HepG2 (cell line): ENCODE measurements around the gene CRIM1. TPM values are rescaled to one million over a fixed set of nuclear protein-coding genes. Genes with fewer than 3 reads are reported as not detected.

Source experiments
- ATAC-seq: fragments of 200-7000 bp; cut with Tn5 transposase; 3 replicates; pipeline ENCODE4 v1.9.1; 2020; ENCODE audit warnings: mild to moderate bottlenecking, moderate library complexity
- BruUV-seq: library from RNA; stranded (reverse); fragments of 400-500 nt; replicated peaks from 2 replicates; lab custom pipeline; 2021; lab: Mats Ljungman, UMichigan
- CTCF ChIA-PET: fragments of 300-600 bp; formaldehyde crosslinking; extraction: SDS; loops from one replicate; lab custom pipeline; 2021; ENCODE audit warnings: low total read pairs, inconsistent platforms, low intra/inter-chr PET ratio; lab: Yijun Ruan, JAX
- POLR2A ChIA-PET: fragments of 350-600 bp; sonication (Branson Sonifier 250); formaldehyde crosslinking; loops from one replicate; lab custom pipeline; 2020; ENCODE audit warnings: antibody characterized with exemption, inconsistent platforms; lab: Yijun Ruan, JAX
- DNase-seq: peaks from one replicate; pipeline ENCODE4 v3.0.0-alpha.2; 2015; ENCODE audit warnings: low spot score
- FAIRE-seq: peaks from 3 replicates; lab custom pipeline; 2011; peaks lifted over from hg19 to GRCh38; lab: Jason Lieb, UNC
- H2AFZ ChIP-seq: one replicate; pipeline ENCODE4 v1.6.1; 2011; ENCODE audit warnings: low read length, inconsistent platforms
- H3K27ac ChIP-seq: fragments of 300-600 bp; 3 replicates; pipeline ENCODE4 v1.8.0; 2011; ENCODE audit warnings: mixed run types, mild to moderate bottlenecking, mixed read lengths, low read length, inconsistent platforms; ENCODE audit not compliant: insufficient read depth; ENCODE audit errors: extremely low read length
- H3K27me3 ChIP-seq, 2 experiments: fragments of 200-600 bp in 1 of 2; 2 replicates in 1 of 2; 3 replicates in 1 of 2; pipeline versions ENCODE4 v1.6.0 to v1.8.0; 2011; ENCODE audit warnings: low read length in 2 of 2, mild to moderate bottlenecking in 2 of 2, moderate library complexity in 2 of 2, inconsistent platforms in 1 of 2; ENCODE audit not compliant: insufficient read depth in 2 of 2, control insufficient read depth in 1 of 2
- H3K36me3 ChIP-seq, 2 experiments: fragments of 200-600 bp in 1 of 2; replicated peaks in 1 of 2; 2 replicates in 1 of 2; 3 replicates in 1 of 2; pipeline versions ENCODE4 v1.5.1 to v1.8.0; 2011; ENCODE audit warnings: low read length in 2 of 2, inconsistent platforms in 1 of 2; ENCODE audit not compliant: insufficient read depth in 2 of 2, control insufficient read depth in 1 of 2
- H3K4me1 ChIP-seq: 2 replicates; pipeline ENCODE4 v1.5.1; 2012; ENCODE audit warnings: low read length, inconsistent platforms; ENCODE audit not compliant: insufficient read depth
- H3K4me2 ChIP-seq: 2 replicates; pipeline ENCODE4 v1.6.0; 2011; ENCODE audit warnings: low read depth, low read length, inconsistent platforms
- H3K4me3 ChIP-seq, 3 experiments: fragments of 200-600 bp in 1 of 3; sonication (generic), shearing (Covaris generic) in 1 of 3; replicated peaks in 1 of 3; 2 replicates each; pipeline ENCODE4 v1.5.1; 2011 to 2016; ENCODE audit warnings: low read length in 3 of 3, inconsistent platforms in 2 of 3, low read depth in 2 of 3, mild to moderate bottlenecking in 2 of 3, control low read depth in 1 of 3, mixed read lengths in 1 of 3; ENCODE audit not compliant: insufficient read depth in 1 of 3
- H3K79me2 ChIP-seq: one replicate; pipeline ENCODE4 v1.6.1; 2011; ENCODE audit warnings: low read length, inconsistent platforms; ENCODE audit not compliant: insufficient read depth
- H3K9ac ChIP-seq: 2 replicates; pipeline ENCODE4 v1.6.0; 2011; ENCODE audit warnings: mild to moderate bottlenecking, low read depth, low read length, inconsistent platforms; ENCODE audit not compliant: insufficient read depth
- H3K9me3 ChIP-seq: 2 replicates; pipeline ENCODE4 v1.5.1; 2012; ENCODE audit warnings: mild to moderate bottlenecking, low read length
- H4K20me1 ChIP-seq: 2 replicates; pipeline ENCODE4 v1.6.0; 2011; ENCODE audit warnings: inconsistent platforms, mild to moderate bottlenecking, low read length, moderate library complexity; ENCODE audit not compliant: insufficient read depth
- CREM ChIP-seq, 2 experiments: sonication (generic) in 1 of 2; formaldehyde crosslinking in 1 of 2; IDR thresholded peaks; 2 replicates each; pipeline versions ENCODE4 v1.4.0 to v1.6.1; 2016 to 2020; ENCODE audit warnings: antibody characterized with exemption in 1 of 2, mild to moderate bottlenecking in 1 of 2, missing genetic modification reagents in 1 of 2
- FOSL2 ChIP-seq: sonication (generic); formaldehyde crosslinking; IDR thresholded peaks from 2 replicates; pipeline ENCODE4 v1.4.0; 2020; ENCODE audit warnings: missing genetic modification reagents
- GZF1 ChIP-seq: sonication (generic); formaldehyde crosslinking; IDR thresholded peaks from 2 replicates; pipeline ENCODE4 v1.5.1; 2020; ENCODE audit warnings: mild to moderate bottlenecking, missing genetic modification reagents
- RXRB ChIP-seq: IDR thresholded peaks from 2 replicates; pipeline ENCODE4 v1.6.1; 2016; ENCODE audit warnings: borderline replicate concordance, missing genetic modification reagents, missing compliant biosample characterization
- ZNF263 ChIP-seq: sonication (generic); formaldehyde crosslinking; IDR thresholded peaks from 2 replicates; pipeline ENCODE4 v1.4.0; 2020; ENCODE audit warnings: missing genetic modification reagents
- ZNF773 ChIP-seq: sonication (generic); formaldehyde crosslinking; IDR thresholded peaks from 2 replicates; pipeline ENCODE4 v1.4.0; 2020; ENCODE audit warnings: missing genetic modification reagents, borderline replicate concordance
- WGBS: methylation state at CpG from one replicate; pipeline ENCODE4 v1.1.6; 2017; ENCODE audit warnings: low lambda C conversion rate; 5-methylcytosine and 5-hydroxymethylcytosine counted together
- in situ Hi-C: cut with HindIII; loops from 2 replicates; pipeline ENCODE4 v1.10.0; 2017; ENCODE audit warnings: low pct_unique_long_range_greater_than_20kb; ENCODE audit not compliant: extremely low pct_ligation_motif_present
- intact Hi-C: fragments of 100-400 bp; cut with micrococcal nuclease; formaldehyde crosslinking; loops from one replicate; pipeline ENCODE4 v1.10.0; 2022; ENCODE audit not compliant: unreplicated experiment
- polyA plus RNA-seq, 8 experiments: library from polyadenylated mRNA; depleted of rRNA in 3 of 8; stranded (reverse) in 7 of 8; unstranded in 1 of 8; fragments of >200 nt; fragmentation: Illumina TruSeq in 4 of 8; extraction: Trizol in 4 of 8; gene quantifications; 2 replicates each; pipeline versions ENCODE4 v1.2.1 to v1.2.3, GENCODE V29; 2011 to 2016; ENCODE audit warnings: low read depth in 4 of 8, missing spikeins in 1 of 8, mixed read lengths in 1 of 8; ENCODE audit not compliant: insufficient read depth in 1 of 8
- total RNA-seq, 5 experiments: library from RNA; depleted of rRNA; stranded (reverse); fragments of >200 nt; fragmentation: Illumina TruSeq; extraction: Trizol; gene quantifications; 2 replicates each; pipeline ENCODE4 v1.2.3, GENCODE V29; 2016; ENCODE audit warnings: low read depth in 1 of 5

Gene CRIM1
- total and polyA plus RNA-seq, 2 of the 13 experiments (the other 11 are each of a cell fraction or from before 2014, with no cell fraction given), result 39.1 to 69.9 TPM

DNA sequence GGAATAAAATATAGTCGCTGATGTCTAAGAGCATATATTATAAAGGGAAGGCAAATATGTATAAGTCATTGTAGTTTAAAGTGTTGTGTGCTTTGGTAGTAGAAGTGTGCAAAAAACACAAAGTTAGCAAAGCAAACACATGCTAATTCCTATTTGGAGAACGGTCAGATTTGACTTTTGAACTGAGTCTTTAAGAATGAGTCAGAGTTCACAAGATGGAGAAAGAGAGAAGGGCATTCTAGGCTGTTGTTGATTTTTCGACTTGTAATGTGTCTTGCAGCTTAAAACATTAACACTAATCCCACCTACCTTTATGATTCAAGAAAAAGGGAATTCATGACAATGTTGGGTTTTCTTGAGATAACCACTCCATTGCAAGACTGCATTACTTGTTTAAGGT, 98.1 kb downstream of the CRIM1 start (continued):
- TF ChIP-seq CREM (IDR thresholded peaks at IDR 0.05) (peak; percentile 33; the same call in 1 of the 2 replicates), CREM (CRISPR knock-in tag; IDR thresholded peaks at IDR 0.05) (no peak), RXRB (peak; percentile 23; the same call in 1 of the 2 replicates)

DNA sequence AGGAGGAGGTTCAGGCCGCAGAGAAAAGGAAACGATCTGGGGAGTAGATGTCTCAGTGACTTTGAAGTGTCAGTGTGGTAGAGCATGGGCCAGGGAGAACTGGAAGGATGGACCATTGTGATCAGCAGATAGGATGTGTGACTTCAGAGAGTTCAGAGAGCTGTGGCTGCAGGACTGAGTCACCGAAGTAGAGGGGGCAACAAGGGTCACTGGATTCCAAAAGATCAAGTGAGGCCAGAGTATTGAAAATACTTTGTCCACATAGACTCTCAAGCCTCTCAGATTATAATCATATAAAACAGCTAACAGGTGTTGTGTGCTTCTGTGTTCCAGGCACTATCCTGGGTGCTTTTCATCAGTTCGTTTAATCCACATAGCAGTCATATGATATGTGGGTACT, 99.4 kb downstream of the CRIM1 start:
- TF ChIP-seq FOSL2, result peak; percentile 59
- TF ChIP-seq GZF1 (CRISPR knock-in tag), result no peak
- peaks cover 70% of the 10 kb centered on the region for H3K4me1 ChIP-seq
- H3K9ac ChIP-seq, result no peak overlapping the region
- H3K4me3 ChIP-seq, result no peak overlapping the region
- CTCF ChIA-PET, result no interaction called here
- ATAC-seq, result no peak
- POLR2A ChIA-PET, result no interaction called here
- no TSS peak for BruUV-seq
- peaks cover 26 to 54% of the 10 kb centered on the region in 2 experiments for H3K36me3 ChIP-seq
- no peak overlapping the region for H2AFZ ChIP-seq
- intact Hi-C loops, result loop anchor here (5.0 kb wide), 1 partner anchor 207 kb away; no protein-coding TSS in a partner anchor
- H3K27ac ChIP-seq, result no peak overlapping the region
- H3K4me2 ChIP-seq, result no peak overlapping the region
- no peaks in the 10 kb centered on the region for H3K9me3 ChIP-seq
- no peak for DNase-seq
- H4K20me1 ChIP-seq, result peaks cover 16% of the 10 kb centered on the region
- H3K27me3 ChIP-seq, result no peaks in the 10 kb centered on the region
- peaks cover 7% of the 10 kb centered on the region for H3K79me2 ChIP-seq
- in situ Hi-C loops, result loop anchor here (5.0 kb wide), 1 partner anchor 98 kb away; the partner anchor contains the start of gene CRIM1
- no peak for FAIRE-seq
- 74% methylated on average over 4 of the region's 4 CpGs for WGBS

DNA sequence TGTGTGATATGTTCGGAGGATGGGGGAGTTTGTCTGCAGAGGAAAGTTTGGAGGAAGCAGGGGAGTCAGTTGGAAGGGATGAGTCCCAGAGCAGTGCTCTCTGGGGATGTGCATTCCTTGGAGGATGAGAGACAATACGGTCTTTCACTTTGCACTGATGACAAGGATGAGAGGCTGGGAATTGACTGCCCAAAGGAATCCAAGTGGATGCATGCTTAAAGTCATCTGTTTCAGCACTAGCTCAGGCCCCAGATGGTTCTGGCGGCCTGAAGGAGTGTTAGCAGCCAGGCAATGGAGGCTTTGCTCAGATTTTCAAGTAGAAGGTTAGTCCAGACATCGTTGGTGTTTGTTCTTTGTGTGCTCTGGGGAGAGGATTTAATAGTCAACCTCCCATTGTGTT, 100.2 kb downstream of the CRIM1 start:
- BruUV-seq, result no TSS peak
- Histone ChIP-seq H3K4me3 (no peak overlapping the region), H3K4me2 (no peak overlapping the region), H3K79me2 (peaks cover 7% of the 10 kb centered on the region), H3K9ac (no peak overlapping the region), H3K27me3 (no peaks in the 10 kb centered on the region), H3K4me1 (peaks cover 70% of the 10 kb centered on the region), H4K20me1 (peaks cover 19% of the 10 kb centered on the region), H3K9me3 (no peaks in the 10 kb centered on the region), H2AFZ (no peak overlapping the region), H3K36me3 (peaks cover 21 to 52% of the 10 kb centered on the region in 2 experiments), H3K27ac (no peak overlapping the region)
- DNase-seq (no peak), ATAC-seq (no peak), FAIRE-seq (no peak)
- ChIA-PET CTCF (no interaction called here), POLR2A (no interaction called here)
- in situ Hi-C loops, result loop anchor here (5.0 kb wide), 1 partner anchor 98 kb away; the partner anchor contains the start of gene CRIM1
- WGBS, result 83% methylated on average over 4 of the region's 4 CpGs
- intact Hi-C loops, result loop anchor here (5.0 kb wide), 1 partner anchor 207 kb away; no protein-coding TSS in a partner anchor
- TF ChIP-seq ZNF263 (CRISPR knock-in tag), result peak; percentile 67
- no peak for TF ChIP-seq ZNF773
